Measurements from ENCODE around the gene SMIM41. TPM values are rescaled to one million over a fixed set of nuclear protein-coding genes. Genes with fewer than 3 reads are reported as not detected.

Gene SMIM41
- total RNA-seq, 2 donors from 2014 or later = not detected

- H3K4me3 Mint-ChIP-seq = no peak overlapping the region
- no peaks in the 10 kb centered on the region for H3K9me3 Mint-ChIP-seq
- no peaks in the 10 kb centered on the region for H3K27me3 Mint-ChIP-seq (ENCODE audit: low read depth)
- H3K4me1 Mint-ChIP-seq (ENCODE audit: low read depth) = peaks cover 14% of the 10 kb centered on the region
- DNase-seq = no peak
- peaks cover 0 to 6% of the 10 kb centered on the region in 2 donors for H3K36me3 Mint-ChIP-seq (ENCODE audit: insufficient read depth in 2 of 2)
- H3K27ac Mint-ChIP-seq = no peak overlapping the region
- ATAC-seq (replicated peaks in 1 of 2) = no peak
Observed at GRCh38 chr12:52080403-52081251, 1.1 kb downstream of the SMIM41 start.

- Mint-ChIP-seq H3K36me3 (ENCODE audit: insufficient read depth in 2 of 2) (peaks cover 0 to 6% of the 10 kb centered on the region in 2 donors), H3K9me3 (no peaks in the 10 kb centered on the region), H3K4me3 (no peak overlapping the region), H3K27ac (no peak overlapping the region), H3K27me3 (ENCODE audit: low read depth) (no peaks in the 10 kb centered on the region), H3K4me1 (ENCODE audit: low read depth) (peaks cover 14% of the 10 kb centered on the region)
- ATAC-seq (replicated peaks in 1 of 2) (peak in 1 of 2 donors; percentile 14), DNase-seq (no peak)
Observed at GRCh38 chr12:52081263-52081733, 1.8 kb downstream of the SMIM41 start.

GRCh38 chr12:52082026-52082668 lies 2.6 kb downstream of the SMIM41 start:
- peaks cover 14% of the 10 kb centered on the region for H3K4me1 Mint-ChIP-seq (ENCODE audit: low read depth)
- ATAC-seq (replicated peaks in 1 of 2) (no peak), DNase-seq (no peak)
- H3K27ac Mint-ChIP-seq = no peak overlapping the region
- H3K9me3 Mint-ChIP-seq = no peaks in the 10 kb centered on the region
- H3K36me3 Mint-ChIP-seq (ENCODE audit: insufficient read depth in 2 of 2) = peaks cover 0 to 6% of the 10 kb centered on the region in 2 donors
- peaks cover under 1% of the 10 kb centered on the region for H3K27me3 Mint-ChIP-seq (ENCODE audit: low read depth)
- H3K4me3 Mint-ChIP-seq = no peak overlapping the region

GRCh38 chr12:52082669-52082987 lies 3.1 kb downstream of the SMIM41 start:
- no peak overlapping the region for H3K27ac Mint-ChIP-seq
- H3K4me1 Mint-ChIP-seq (ENCODE audit: low read depth) = peaks cover 14% of the 10 kb centered on the region
- H3K36me3 Mint-ChIP-seq (ENCODE audit: insufficient read depth in 2 of 2) = peaks cover 0 to 4% of the 10 kb centered on the region in 2 donors
- no peak overlapping the region for H3K4me3 Mint-ChIP-seq
- H3K9me3 Mint-ChIP-seq = no peaks in the 10 kb centered on the region
- ATAC-seq (replicated peaks in 1 of 2) = no peak
- no peak for DNase-seq
- H3K27me3 Mint-ChIP-seq (ENCODE audit: low read depth) = peaks cover 5% of the 10 kb centered on the region

- Mint-ChIP-seq H3K4me3 (no peak overlapping the region), H3K36me3 (ENCODE audit: insufficient read depth in 2 of 2) (no peaks in the 10 kb centered on the region), H3K27me3 (ENCODE audit: low read depth) (peaks cover 10% of the 10 kb centered on the region), H3K4me1 (ENCODE audit: low read depth) (peaks cover 14% of the 10 kb centered on the region), H3K27ac (no peak overlapping the region), H3K9me3 (no peaks in the 10 kb centered on the region)
- DNase-seq (peak; percentile 74 to 76), ATAC-seq (replicated peaks in 1 of 2) (peak; percentile 78)
Observed at GRCh38 chr12:52082988-52083637, 3.6 kb downstream of the SMIM41 start.

GRCh38 chr12:52083638-52083996 lies 4.1 kb downstream of the SMIM41 start:
- Mint-ChIP-seq H3K4me1 (ENCODE audit: low read depth) (peaks cover 14% of the 10 kb centered on the region), H3K27ac (peak overlapping the region; percentile 61), H3K4me3 (no peak overlapping the region), H3K36me3 (ENCODE audit: insufficient read depth in 2 of 2) (no peaks in the 10 kb centered on the region), H3K27me3 (ENCODE audit: low read depth) (peaks cover 12% of the 10 kb centered on the region), H3K9me3 (no peaks in the 10 kb centered on the region)
- DNase-seq = no peak
- ATAC-seq (replicated peaks in 1 of 2) = no peak

- Mint-ChIP-seq H3K36me3 (ENCODE audit: insufficient read depth in 2 of 2) (no peaks in the 10 kb centered on the region), H3K9me3 (no peaks in the 10 kb centered on the region), H3K4me3 (no peak overlapping the region), H3K27me3 (ENCODE audit: low read depth) (peaks cover 19% of the 10 kb centered on the region), H3K27ac (no peak overlapping the region), H3K4me1 (ENCODE audit: low read depth) (peaks cover 14% of the 10 kb centered on the region)
- ATAC-seq (replicated peaks in 1 of 2) = no peak
- DNase-seq = no peak
Observed at GRCh38 chr12:52084491-52085231, 5.2 kb downstream of the SMIM41 start.

- no peak overlapping the region for H3K27ac Mint-ChIP-seq
- DNase-seq (no peak), ATAC-seq (replicated peaks in 1 of 2) (no peak)
- H3K4me1 Mint-ChIP-seq (ENCODE audit: low read depth) = peaks cover 14% of the 10 kb centered on the region
- no peaks in the 10 kb centered on the region for H3K36me3 Mint-ChIP-seq (ENCODE audit: insufficient read depth in 2 of 2)
- no peaks in the 10 kb centered on the region for H3K9me3 Mint-ChIP-seq
- no peak overlapping the region for H3K4me3 Mint-ChIP-seq
- H3K27me3 Mint-ChIP-seq (ENCODE audit: low read depth) = peaks cover 26% of the 10 kb centered on the region
Observed at GRCh38 chr12:52085682-52086180, 6.2 kb downstream of the SMIM41 start.

- H3K9me3 Mint-ChIP-seq = no peaks in the 10 kb centered on the region
- H3K4me1 Mint-ChIP-seq (ENCODE audit: low read depth) = peaks cover 14% of the 10 kb centered on the region
- no peaks in the 10 kb centered on the region for H3K36me3 Mint-ChIP-seq (ENCODE audit: insufficient read depth in 2 of 2)
- no peak overlapping the region for H3K4me3 Mint-ChIP-seq
- no peak overlapping the region for H3K27ac Mint-ChIP-seq
- DNase-seq = no peak
- ATAC-seq (replicated peaks in 1 of 2) = no peak
- peaks cover 31% of the 10 kb centered on the region for H3K27me3 Mint-ChIP-seq (ENCODE audit: low read depth)
Observed at GRCh38 chr12:52086366-52086765, 6.9 kb downstream of the SMIM41 start.

- DNase-seq = no peak
- no peak overlapping the region for H3K27ac Mint-ChIP-seq
- H3K4me3 Mint-ChIP-seq = no peak overlapping the region
- no peak for ATAC-seq (replicated peaks in 1 of 2)
- peaks cover 8% of the 10 kb centered on the region for H3K4me1 Mint-ChIP-seq (ENCODE audit: low read depth)
- no peaks in the 10 kb centered on the region for H3K9me3 Mint-ChIP-seq
- peaks cover 39% of the 10 kb centered on the region for H3K27me3 Mint-ChIP-seq (ENCODE audit: low read depth)
- no peaks in the 10 kb centered on the region for H3K36me3 Mint-ChIP-seq (ENCODE audit: insufficient read depth in 2 of 2)
Observed at GRCh38 chr12:52086944-52087835, 7.7 kb downstream of the SMIM41 start.

GRCh38 chr12:52087961-52088820 lies 8.7 kb downstream of the SMIM41 start:
- Mint-ChIP-seq H3K27ac (no peak overlapping the region), H3K4me3 (no peak overlapping the region), H3K36me3 (ENCODE audit: insufficient read depth in 2 of 2) (no peaks in the 10 kb centered on the region), H3K4me1 (ENCODE audit: low read depth) (peaks cover 5% of the 10 kb centered on the region), H3K27me3 (ENCODE audit: low read depth) (peaks cover 41% of the 10 kb centered on the region), H3K9me3 (no peaks in the 10 kb centered on the region)
- ATAC-seq (replicated peaks in 1 of 2) (no peak), DNase-seq (no peak)
